Epidermal melanocyte (primary cell): ENCODE measurements around the gene BPIFB4.
"Not testable (repeated sequence)": the region's sequence is repeated elsewhere in the genome, so short reads cannot be mapped to it uniquely, and the experiment has no call there.

Experiments used
- DNase-seq: peaks from one replicate; pipeline ENCODE4 v3.0.0; 2011; ENCODE audit warnings: low spot score; ENCODE audit not compliant: insufficient read length

Gene BPIFB4

DNA sequence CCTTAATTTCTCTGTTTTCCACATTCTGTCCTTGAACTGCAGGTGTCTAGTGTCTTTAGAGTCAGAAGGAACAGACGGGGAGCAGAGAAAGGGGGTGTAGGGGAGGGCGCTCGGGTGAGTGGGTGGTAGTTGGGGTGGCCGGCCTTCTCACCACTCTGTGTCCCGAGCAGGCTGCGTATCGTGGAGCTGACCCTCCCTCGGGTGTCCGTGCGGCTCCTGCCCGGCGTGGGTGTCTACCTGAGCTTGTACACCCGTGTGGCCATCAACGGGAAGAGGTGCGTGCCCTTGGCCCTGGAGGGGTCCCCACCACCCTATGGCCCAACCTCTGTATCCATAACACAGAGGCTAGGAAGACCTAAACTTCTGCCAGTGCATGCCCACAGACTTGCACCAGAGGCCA, 5.3 kb downstream of the BPIFB4 start:
- no peak for DNase-seq

- DNase-seq = no peak
Measured at GRCh38 chr20:33086052-33086722, 6.7 kb downstream of the BPIFB4 start.

- no peak for DNase-seq
Measured at GRCh38 chr20:33091147-33091546, 11.7 kb downstream of the BPIFB4 start.

DNA sequence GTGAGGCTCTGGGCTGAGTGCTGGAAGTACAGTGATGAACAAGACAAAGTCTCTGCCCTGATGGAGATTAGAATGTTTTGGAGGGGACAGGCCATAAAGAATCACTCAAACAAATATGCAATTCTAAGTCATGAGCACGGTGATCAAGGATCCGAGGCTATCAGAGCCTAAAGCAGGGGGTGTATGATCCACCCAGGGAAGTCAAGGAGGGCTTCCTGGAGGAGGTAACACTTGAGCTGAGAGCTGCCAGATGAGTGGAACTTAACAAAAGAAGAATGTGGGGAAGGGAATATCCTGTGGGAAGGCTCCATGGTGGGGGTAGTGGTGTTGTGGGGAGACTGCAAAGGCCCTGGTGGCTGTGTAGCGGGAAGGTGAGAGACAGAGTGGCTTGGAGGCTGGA, 12.2 kb downstream of the BPIFB4 start:
- DNase-seq = no peak

DNA sequence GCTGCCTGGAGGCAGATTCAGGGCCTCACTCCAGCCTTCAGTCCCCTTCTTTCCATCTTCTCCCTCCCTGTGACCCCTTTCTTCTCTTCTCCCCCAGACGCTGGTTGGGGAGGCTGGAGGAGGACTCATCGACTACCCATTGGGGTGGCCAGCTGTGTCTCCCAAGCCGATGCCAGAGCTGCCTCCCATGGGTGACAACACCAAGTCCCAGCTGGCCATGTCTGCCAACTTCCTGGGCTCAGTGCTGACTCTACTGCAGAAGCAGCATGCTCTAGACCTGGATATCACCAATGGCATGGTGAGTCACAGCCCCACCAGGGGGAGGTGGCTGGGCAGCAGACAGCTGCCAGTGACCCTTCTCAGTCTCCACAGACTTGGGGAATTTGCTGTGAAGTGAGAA, 12.9 kb downstream of the BPIFB4 start:
- no peak for DNase-seq

GRCh38 chr20:33093074-33093473, 13.6 kb downstream of the BPIFB4 start:
- DNase-seq = no peak

- DNase-seq = no peak
Measured at GRCh38 chr20:33093582-33093981, 14.1 kb downstream of the BPIFB4 start.

DNA sequence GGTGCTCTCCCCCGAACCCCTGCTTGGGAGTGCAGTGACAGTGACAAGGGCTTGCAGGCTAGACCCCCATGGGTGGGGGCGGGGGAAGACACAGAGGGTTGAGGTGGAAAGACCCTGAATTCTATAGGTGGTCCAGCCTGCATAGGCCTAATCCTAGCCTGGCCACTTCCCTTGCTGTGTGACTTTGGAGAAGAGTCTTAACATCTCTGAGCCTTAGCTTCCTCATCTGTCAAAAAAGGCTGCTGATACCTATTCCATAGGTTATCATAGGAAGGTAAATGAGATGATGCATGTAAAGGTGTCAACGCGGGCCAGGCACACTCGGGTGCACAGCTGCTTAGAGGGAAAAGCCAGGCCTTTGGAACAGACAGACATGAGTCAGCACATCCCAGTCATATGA, 15.8 kb downstream of the BPIFB4 start:
- DNase-seq = no peak

- peak; percentile 64 for DNase-seq
Measured at GRCh38 chr20:33095902-33096584, 16.6 kb downstream of the BPIFB4 start.

- no peak for DNase-seq
Measured at GRCh38 chr20:33097001-33097400, 17.6 kb downstream of the BPIFB4 start.

DNA sequence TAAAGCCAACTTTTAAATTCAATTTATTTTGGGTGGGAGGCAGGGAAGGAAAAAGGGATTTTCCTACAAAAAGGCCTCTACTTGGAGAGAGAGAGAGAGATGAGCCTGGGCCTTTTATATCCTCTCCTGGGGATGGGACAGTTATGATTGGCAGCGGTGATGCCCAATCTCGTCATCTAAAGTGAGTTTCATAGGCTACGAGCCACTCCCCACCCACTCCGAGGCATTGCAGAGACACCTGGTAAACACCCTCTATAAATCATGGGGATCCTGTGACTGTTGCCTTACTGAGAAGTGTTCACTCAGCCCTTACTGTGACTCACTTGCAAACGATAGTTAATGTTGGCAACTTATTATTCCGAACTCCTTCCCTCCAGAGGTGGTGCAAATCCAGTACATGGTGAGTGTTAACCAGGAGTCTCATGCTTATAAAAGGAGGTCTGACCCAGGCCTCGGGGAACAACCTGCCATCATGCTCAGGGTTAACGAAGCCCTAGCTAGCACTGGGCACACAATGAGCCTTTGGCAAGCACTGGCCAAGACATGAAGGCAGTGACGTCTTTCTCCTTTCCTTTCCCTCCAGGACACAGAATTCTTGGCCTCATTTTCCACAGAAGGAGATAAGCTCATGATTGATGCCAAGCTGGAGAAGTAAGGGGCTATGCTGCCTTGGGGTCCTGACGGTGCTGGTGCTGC, 20.5 kb downstream of the BPIFB4 start:
- DNase-seq = no peak

DNA sequence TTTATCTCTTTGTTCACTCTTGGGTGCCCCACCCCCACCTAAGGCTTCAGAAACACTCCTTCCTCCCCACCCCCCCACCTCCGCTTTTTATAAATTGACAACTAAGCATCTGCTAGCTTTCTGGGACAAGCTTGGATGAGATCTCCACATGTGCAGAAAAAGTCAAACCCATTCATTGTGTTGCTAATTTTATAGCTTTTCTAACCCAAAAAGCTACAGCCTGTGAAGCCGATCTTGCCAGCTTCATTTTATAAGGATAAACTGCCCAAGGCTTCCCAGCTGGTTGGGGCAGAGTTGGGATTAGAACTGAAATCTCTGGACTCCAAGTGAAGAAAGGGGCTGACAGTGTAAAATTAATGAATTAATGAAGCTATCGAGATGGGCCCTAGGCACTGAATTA, 24.1 kb downstream of the BPIFB4 start:
- DNase-seq = no peak

DNA sequence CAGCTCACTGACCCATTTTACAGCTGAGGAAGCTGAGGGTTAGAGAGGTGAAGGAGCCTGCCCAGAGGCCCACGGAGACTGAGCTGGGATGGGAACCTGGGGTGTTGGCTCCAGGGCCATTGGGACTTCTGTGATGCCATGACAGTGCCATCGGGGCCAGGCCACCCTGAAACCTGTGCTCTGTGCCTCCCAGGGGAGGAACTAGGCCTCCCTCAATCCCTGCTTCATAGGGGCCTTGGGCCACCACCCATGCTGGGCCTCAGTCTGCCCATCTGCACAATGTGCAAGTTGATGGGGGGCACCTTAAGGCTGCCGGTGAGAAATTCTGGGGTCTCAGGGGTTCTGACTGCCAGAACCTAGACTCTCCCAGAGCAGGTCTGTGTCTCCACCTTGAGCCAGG, 24.9 kb downstream of the BPIFB4 start:
- DNase-seq = no peak

DNA sequence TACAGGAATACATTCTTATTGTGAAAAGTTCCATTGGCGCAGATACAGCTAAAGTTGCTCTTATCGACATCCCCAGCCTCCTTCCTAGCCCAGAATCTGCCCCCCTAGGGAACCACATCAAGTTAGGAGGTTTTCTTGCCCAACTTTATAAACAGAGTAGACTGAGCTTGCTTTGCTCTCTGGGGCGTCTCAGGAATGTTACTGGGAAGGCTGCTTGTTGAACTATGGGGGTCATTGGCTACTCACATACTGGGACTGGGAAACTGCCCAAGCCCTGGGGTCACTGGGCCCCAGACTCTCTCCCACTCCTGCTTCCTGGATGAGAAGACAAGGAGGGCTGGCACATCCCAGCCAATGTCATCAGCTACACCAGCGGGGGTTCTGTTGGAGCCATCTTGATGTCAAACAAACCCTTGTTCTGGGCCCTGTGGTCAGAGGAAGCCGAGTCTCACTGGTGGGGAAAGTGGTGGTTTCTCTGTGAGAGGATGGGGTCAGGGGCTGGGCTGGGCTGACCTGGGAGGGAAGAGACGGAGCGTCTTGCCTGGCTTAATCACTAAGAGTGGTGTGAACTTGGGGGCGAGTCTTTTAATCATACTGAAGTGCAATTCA, 26.0 kb downstream of the BPIFB4 start:
- no peak for DNase-seq

DNA sequence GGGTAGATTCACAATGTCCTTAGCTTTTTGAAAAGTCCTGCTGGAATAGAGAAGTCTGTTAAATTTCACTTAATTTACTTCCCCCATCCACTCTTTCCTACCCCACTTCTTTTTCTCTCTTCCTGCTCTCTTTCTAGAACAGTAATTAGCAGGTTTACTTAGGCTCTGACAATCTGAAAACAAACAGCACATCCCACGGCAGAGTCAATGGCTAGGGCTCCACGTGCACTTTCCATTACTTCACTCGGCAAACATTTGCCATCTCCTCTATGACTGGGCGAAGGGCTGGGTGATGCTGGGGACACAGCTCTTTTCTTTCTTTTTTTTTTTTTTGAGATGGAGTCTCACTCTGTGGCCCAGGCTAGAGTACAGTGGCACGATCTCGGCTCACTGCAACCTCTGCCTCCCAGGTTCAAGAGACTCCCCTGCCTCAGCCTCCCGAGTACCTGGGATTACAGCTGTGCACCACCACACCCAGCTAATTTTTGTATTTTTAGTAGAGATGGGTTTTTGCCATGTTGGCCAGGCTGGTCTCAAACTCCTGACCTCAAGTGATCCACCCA, 26.7 kb downstream of the BPIFB4 start:
- not testable (repeated sequence) for DNase-seq

DNA sequence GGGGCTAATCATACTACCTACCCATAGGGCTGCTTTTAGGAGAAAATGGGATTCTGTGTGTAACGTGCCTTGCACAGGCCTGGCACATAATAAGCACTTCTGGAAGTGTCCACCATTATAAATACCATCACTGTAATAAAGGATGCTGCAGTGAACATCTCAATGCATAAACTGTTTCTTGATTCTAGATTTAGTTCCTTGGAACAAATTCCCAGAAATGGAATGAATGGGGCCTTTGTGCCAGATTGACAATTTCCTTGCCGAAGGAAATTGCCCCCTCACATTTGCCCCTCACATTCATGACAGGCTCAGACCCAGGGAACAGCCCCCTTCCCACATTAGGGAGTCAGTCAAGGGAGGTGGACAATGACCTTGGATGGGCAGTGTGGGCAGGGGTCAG, 29.2 kb downstream of the BPIFB4 start:
- DNase-seq = no peak

GRCh38 chr20:33110147-33110825, 30.8 kb downstream of the BPIFB4 start:
- DNase-seq = no peak

DNA sequence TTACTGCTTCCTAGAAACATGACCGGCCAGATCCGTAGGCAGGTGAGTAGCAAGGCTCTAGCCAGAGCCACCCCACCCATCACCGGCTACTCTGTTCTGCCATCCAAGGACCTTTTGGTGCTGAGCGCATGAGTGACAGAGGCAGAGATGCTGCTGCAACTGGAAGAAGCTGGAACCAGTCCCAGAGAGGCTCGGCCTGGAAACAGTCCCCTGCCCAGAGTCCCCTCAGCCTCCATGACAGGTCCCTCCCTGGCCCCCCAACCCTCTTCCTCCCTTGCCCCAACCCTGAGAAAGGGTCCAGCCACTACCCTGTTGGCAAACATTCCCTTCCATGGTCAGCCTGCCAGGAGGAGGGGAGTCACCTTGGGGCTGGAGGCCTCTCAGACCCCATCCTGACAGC, 31.9 kb downstream of the BPIFB4 start:
- DNase-seq = no peak

GRCh38 chr20:33112547-33113386, 33.3 kb downstream of the BPIFB4 start:
- no peak for DNase-seq

DNA sequence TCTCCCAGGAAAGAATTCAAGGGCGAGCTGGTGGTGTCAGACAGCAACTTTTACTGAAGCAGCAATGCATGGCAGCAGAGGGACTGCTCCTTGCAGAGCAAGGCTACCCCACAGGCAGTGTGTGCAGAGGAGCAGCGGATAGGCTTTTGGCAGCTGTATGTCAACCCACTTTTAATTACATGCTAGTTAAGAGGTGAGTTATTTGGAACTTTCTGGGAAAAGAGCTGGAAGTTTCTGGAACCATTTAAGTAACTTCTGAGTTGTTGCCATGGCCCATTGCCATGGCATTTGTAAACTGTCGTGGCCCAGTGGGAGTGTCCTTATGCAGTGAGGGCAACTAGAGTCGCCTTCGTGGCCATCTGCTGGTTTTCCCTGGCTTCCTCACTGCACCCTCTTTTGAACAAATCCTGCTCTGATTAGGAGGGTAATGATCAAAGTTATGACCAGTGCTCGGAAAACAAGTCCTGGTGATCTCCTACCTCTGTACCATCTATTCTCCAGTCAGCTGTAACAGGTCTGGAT, 34.0 kb downstream of the BPIFB4 start:
- no peak for DNase-seq
